Ascending aorta (tissue), 2 donors: ENCODE data around the gene TAGLN3. TPM values are rescaled to one million over a fixed set of nuclear protein-coding genes. Genes with fewer than 3 reads are reported as not detected.

Experiments
- DNase-seq, 2 donors: peaks; one replicate each; pipeline ENCODE4 v3.0.0-alpha.2; 2019; ENCODE audit warnings: low spot score in 2 of 2
- H3K27ac ChIP-seq, 2 donors: fragments of 200-600 bp; sonication (generic); one replicate each; pipeline ENCODE4 v1.5.1; 2016 to 2017; ENCODE audit warnings: mild to moderate bottlenecking in 1 of 2
- H3K27me3 ChIP-seq: fragments of 200-600 bp; sonication (generic); one replicate; pipeline ENCODE4 v1.5.1; 2017
- H3K36me3 ChIP-seq, 2 donors: fragments of 200-600 bp; sonication (generic); one replicate each; pipeline ENCODE4 v1.5.1; 2016
- H3K4me1 ChIP-seq, 2 donors: fragments of 200-600 bp; sonication (generic); one replicate each; pipeline ENCODE4 v1.5.1; 2016 to 2017; ENCODE audit warnings: mild to moderate bottlenecking in 1 of 2
- H3K4me3 ChIP-seq, 2 donors: fragments of 200-600 bp; sonication (generic); one replicate each; pipeline ENCODE4 v1.5.1; 2016 to 2017; ENCODE audit warnings: mild to moderate bottlenecking in 1 of 2
- H3K9me3 ChIP-seq, 2 donors: fragments of 200-600 bp; sonication (generic); one replicate each; pipeline ENCODE4 v1.5.1; 2016
- CTCF ChIP-seq, 3 experiments: fragments of 200-600 bp in 2 of 3; fragments of 450-650 bp in 1 of 3; sonication (generic) in 2 of 3; IDR thresholded peaks; one replicate each; pipeline ENCODE4 v1.5.1; 2016 to 2019; ENCODE audit warnings: antibody characterized with exemption in 3 of 3, mild to moderate bottlenecking in 1 of 3, moderate library complexity in 1 of 3
- intact Hi-C: fragments of 100-400 bp; cut with DNase I; formaldehyde crosslinking; loops from one replicate; pipeline ENCODE4 v1.15.1; 2023
- total RNA-seq: library from RNA; depleted of rRNA; stranded (reverse); fragments of >200 nt; gene quantifications from one replicate; pipeline ENCODE4 v1.1.0, GENCODE V29; 2016

Gene TAGLN3
- total RNA-seq, 1 donor from 2014 or later, result not detected

DNA sequence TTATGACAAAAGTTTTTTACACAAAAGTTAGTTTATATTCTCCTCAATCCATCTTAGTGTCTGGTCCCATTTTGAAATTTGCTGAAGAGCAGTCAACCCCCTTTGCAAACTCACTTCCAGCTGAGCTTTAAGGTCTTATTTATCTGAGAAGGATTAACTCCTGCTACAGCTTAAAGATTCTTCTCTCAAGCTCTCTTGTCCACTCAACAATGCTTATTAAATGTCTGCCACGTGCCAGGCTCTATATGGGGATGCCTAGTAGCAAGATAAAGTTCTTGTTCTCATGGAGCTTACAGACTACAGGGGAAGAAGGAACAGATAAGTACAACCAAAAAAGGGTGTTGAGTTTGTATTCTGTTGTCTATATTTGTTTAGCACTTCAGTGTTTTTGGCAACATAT is 54.5 kb downstream of the TAGLN3 start:
- no peak for TF ChIP-seq CTCF (IDR thresholded peaks at IDR 0.05)
- Histone ChIP-seq H3K36me3 (no peaks in the 10 kb centered on the region), H3K27me3 (no peaks in the 10 kb centered on the region), H3K4me3 (no peak overlapping the region), H3K9me3 (no peaks in the 10 kb centered on the region), H3K27ac (no peak overlapping the region), H3K4me1 (no peaks in the 10 kb centered on the region)
- no peak for DNase-seq
- intact Hi-C loops, result no loop called here

- no peak overlapping the region for H3K27ac ChIP-seq
- no peaks in the 10 kb centered on the region for H3K36me3 ChIP-seq
- intact Hi-C loops, result no loop called here
- no peak overlapping the region for H3K4me3 ChIP-seq
- H3K9me3 ChIP-seq, result no peaks in the 10 kb centered on the region
- H3K4me1 ChIP-seq, result peaks cover 0 to 3% of the 10 kb centered on the region in 2 donors
- DNase-seq, result no peak
- H3K27me3 ChIP-seq, result no peaks in the 10 kb centered on the region
- TF ChIP-seq CTCF (IDR thresholded peaks at IDR 0.05), result no peak
Observed at GRCh38 chr3:112056451-112056929, 57.8 kb downstream of the TAGLN3 start.

DNA sequence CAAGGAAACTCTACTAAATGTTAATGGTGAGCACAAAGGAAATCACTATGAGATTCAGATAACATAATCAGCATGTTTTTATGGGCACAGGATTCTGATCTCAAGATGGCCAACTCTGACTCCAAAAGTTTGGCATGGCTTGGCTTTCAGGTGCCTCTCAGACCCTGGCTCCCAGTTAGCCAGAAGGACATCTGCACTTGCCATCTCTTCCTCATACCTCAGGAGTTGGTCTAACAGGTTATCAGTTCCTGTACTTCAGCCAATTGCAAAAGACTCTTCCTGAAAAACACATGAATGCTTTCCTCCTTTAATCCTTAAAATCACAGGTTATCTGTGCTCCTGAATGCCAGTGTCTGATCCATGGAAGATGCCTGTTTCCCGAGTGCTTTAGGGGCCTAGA is 60.8 kb downstream of the TAGLN3 start:
- no peak for TF ChIP-seq CTCF (IDR thresholded peaks at IDR 0.05)
- Histone ChIP-seq H3K36me3 (no peaks in the 10 kb centered on the region), H3K9me3 (no peaks in the 10 kb centered on the region), H3K27ac (no peak overlapping the region), H3K4me1 (peaks cover 0 to 3% of the 10 kb centered on the region in 2 donors), H3K4me3 (no peak overlapping the region), H3K27me3 (no peaks in the 10 kb centered on the region)
- intact Hi-C loops, result no loop called here
- DNase-seq, result no peak

- peak overlapping the region; percentile 55 to 64 for H3K27ac ChIP-seq
- no peaks in the 10 kb centered on the region for H3K36me3 ChIP-seq
Observed at GRCh38 chr3:112061152-112061551, 62.4 kb downstream of the TAGLN3 start.

More at GRCh38 chr3:112061152-112061551, 62.4 kb downstream of the TAGLN3 start:
- Histone ChIP-seq H3K4me1 (peaks cover 0 to 3% of the 10 kb centered on the region in 2 donors), H3K4me3 (no peak overlapping the region), H3K9me3 (no peaks in the 10 kb centered on the region), H3K27me3 (no peaks in the 10 kb centered on the region)
- TF ChIP-seq CTCF (IDR thresholded peaks at IDR 0.05), result no peak
- no peak for DNase-seq
- intact Hi-C loops, result no loop called here

Other genes with a start within 250 kb of the TAGLN3 start
- gene PHLDB2, start 139.7 kb upstream of the TAGLN3 start, total RNA-seq, result 58.6 TPM
- 18.6 TPM for gene ABHD10, start 19.9 kb upstream of the TAGLN3 start, total RNA-seq
- gene TMPRSS7, start 35.8 kb downstream of the TAGLN3 start, total RNA-seq, result not detected
- 0.32 TPM for gene C3orf52, start 87.5 kb downstream of the TAGLN3 start, total RNA-seq
- gene GCSAM, start 134.3 kb downstream of the TAGLN3 start, total RNA-seq, result not detected